ENCODE data around the gene CALML5. TPM values are rescaled to one million over a fixed set of nuclear protein-coding genes. Genes with fewer than 3 reads are reported as not detected.

The CALML5 gene
- total and polyA plus RNA-seq, 2 experiments from 2014 or later, result not detected

DNA sequence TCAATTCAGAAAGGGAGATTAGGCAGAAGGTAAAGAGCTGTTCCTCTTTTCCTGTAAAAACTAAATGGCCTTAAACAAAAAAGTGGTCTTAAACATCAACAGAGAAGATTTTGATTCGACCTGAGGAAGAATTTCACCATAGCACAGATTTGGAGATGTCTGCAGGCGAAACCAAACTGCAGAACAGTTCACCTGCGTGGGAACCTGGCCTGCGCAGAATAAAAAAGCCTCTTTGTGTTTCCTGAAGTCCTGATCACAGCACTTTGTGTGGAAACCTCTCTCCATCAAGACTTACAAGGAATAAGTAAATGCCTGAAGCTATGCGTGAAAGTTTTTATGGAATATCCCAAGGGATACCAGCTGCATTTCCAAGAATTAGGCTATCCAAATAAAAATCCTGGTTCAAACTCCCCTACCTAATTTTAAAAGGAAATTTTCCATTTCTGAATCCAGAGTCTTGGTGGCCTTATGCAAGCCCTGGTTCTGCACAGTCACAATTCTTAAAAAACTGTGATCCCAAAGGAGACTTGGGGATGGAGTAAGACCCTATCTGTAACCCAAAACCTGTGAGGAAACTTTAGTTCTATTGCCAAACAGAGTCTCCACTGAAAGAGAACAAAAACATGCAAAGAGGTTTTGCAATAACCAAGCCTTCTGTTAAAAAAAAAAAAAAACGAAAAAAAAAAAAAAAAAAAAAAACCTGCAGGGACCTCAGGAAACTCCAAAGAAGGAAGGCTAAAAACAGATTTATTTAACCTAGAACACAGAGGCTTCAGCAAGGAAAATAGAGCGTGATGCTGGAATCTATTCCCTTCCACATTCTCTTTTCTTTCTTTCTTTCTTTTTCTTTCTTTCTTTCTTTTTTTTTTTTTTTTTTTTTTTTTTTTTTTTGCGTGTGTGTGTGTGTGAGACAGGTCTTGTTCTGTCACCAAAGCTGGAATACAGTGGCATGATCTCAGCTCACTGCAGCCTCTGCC, 35.8 kb upstream of the CALML5 start:
- Histone ChIP-seq H2AFZ (no peak overlapping the region), H3K27ac (no peak overlapping the region), H3K4me1 (ENCODE audit: insufficient read depth) (peaks cover 8% of the 10 kb centered on the region), H3K9ac (no peak overlapping the region), H3K79me2 (ENCODE audit: insufficient read depth) (no peaks in the 10 kb centered on the region), H3K4me3 (no peak overlapping the region), H3F3A (ENCODE audit: insufficient read depth) (0 out of 2 replicates have a peak, but pooled peaks cover 8% of the 10 kb centered on the region), H3K27me3 (replicated peaks; ENCODE audit: insufficient read depth) (no peaks in the 10 kb centered on the region), H3K4me2 (ENCODE audit: unreplicated experiment) (no peak overlapping the region), H4K20me1 (ENCODE audit: insufficient read depth) (no peaks in the 10 kb centered on the region), H3K9me2 (ENCODE audit: insufficient read depth) (no peaks in the 10 kb centered on the region), H3K36me3 (ENCODE audit: low read depth) (no peaks in the 10 kb centered on the region), H3K9me3 (ENCODE audit: low read depth) (no peaks in the 10 kb centered on the region)
- 64 to 65% methylated on average over 7 to 8 of the region's 8 CpGs for WGBS, 2 experiments (ENCODE audit: low coverage in 1 of 2, low lambda C conversion rate in 2 of 2, missing lambda C conversion rate in 2 of 2)
- TF ChIP-seq EZH2 (IDR thresholded peaks at IDR 0.05; ENCODE audit: insufficient read depth, poor library complexity, severe bottlenecking) (no peak), EZH2phosphoT487 (IDR thresholded peaks at IDR 0.05; ENCODE audit: insufficient read depth, low read depth) (no peak)
- in situ Hi-C loops (cut with MboI), result no loop called here
- peak; percentile 77 for DNase-seq

DNA sequence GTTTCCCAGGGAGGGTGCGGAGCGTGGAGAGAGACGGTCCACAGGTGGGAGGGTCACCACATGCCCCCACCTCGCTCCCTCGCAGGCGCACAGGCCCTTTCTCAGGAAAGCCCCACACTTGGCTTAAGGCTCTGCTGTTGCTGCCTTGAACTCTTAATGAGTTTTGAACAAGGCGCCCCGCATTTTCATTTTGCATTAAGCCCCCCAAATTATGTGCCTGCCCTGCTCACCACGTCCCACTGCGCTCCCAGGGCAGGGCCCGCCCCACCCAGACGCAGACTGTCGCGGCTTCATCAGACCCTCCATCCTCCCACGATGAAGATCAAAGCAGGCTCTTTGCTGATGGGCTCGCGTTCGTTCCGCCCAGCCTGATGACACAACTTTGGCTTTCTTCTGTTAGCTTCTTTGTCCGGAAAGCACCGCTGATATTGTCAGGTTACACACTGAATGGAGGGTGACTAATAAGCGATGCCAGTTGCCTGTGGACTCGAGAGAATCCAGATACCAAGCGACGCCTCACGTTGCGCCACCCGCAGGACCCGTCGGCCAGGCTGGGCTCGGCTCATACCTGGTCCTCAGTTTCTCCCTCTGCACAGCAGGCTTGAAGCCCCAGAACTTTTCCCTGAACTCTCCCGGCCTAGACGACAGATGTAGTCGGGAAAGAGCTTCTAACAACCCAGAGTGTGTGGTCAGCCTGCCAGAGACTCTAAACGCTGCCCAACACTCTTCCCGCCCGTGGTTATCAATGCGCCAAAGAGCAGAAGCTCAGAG, 34.9 kb upstream of the CALML5 start:
- Histone ChIP-seq H3K79me2 (ENCODE audit: insufficient read depth) (no peaks in the 10 kb centered on the region), H3K9me3 (ENCODE audit: low read depth) (no peaks in the 10 kb centered on the region), H3K4me2 (ENCODE audit: unreplicated experiment) (no peak overlapping the region), H3F3A (ENCODE audit: insufficient read depth) (0 out of 2 replicates have a peak, but pooled peaks cover 8% of the 10 kb centered on the region), H3K27ac (no peak overlapping the region), H3K4me1 (ENCODE audit: insufficient read depth) (peaks cover 8% of the 10 kb centered on the region), H3K27me3 (replicated peaks; ENCODE audit: insufficient read depth) (no peaks in the 10 kb centered on the region), H4K20me1 (ENCODE audit: insufficient read depth) (no peaks in the 10 kb centered on the region), H2AFZ (no peak overlapping the region), H3K4me3 (no peak overlapping the region), H3K36me3 (ENCODE audit: low read depth) (no peaks in the 10 kb centered on the region), H3K9ac (no peak overlapping the region), H3K9me2 (ENCODE audit: insufficient read depth) (no peaks in the 10 kb centered on the region)
- TF ChIP-seq EZH2 (IDR thresholded peaks at IDR 0.05; ENCODE audit: insufficient read depth, poor library complexity, severe bottlenecking), result no peak
- no peak for TF ChIP-seq EZH2phosphoT487 (IDR thresholded peaks at IDR 0.05; ENCODE audit: insufficient read depth, low read depth)
- DNase-seq, result no peak
- 88 to 89% methylated on average over 38 of the region's 38 CpGs for WGBS, 2 experiments (ENCODE audit: low coverage in 1 of 2, low lambda C conversion rate in 2 of 2, missing lambda C conversion rate in 2 of 2)
- in situ Hi-C loops (cut with MboI), result no loop called here

DNA sequence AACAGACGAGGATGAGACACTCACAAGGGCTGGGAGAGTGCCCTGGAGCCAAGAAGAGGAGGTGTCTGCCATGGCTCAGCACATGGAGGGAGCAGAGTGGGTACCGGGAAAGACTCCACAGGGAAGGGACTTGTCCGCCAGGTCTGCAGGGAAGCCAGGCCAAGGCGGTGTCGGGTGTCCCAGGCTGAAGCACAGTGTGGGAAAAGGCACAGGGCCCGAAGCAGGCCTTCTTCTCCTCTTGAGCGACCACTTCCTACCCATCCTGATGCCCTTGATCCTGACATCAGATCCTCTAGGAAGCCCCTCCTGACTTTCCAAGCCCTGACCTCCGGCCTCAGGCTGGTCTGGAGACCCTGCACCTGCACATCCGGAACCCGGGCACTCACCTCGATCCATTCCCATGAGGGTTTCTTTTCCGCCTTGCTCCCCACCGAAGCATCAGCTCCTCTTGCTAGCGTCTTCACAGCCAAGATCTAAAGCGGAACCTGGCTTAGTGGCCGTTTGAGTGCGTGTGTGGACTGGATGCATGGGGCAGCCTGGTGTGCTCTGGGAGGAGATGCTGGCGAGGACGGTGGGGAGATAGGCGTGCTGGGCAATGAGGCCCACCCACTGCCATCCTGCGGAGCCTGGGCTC, 33.8 kb upstream of the CALML5 start:
- no peaks in the 10 kb centered on the region for H3K9me3 ChIP-seq (ENCODE audit: low read depth)
- no peak overlapping the region for H2AFZ ChIP-seq
- no peaks in the 10 kb centered on the region for H3K79me2 ChIP-seq (ENCODE audit: insufficient read depth)
- no peaks in the 10 kb centered on the region for H3K36me3 ChIP-seq (ENCODE audit: low read depth)
- TF ChIP-seq EZH2 (IDR thresholded peaks at IDR 0.05; ENCODE audit: insufficient read depth, poor library complexity, severe bottlenecking), result no peak
- H3K9ac ChIP-seq, result no peak overlapping the region
- no peak overlapping the region for H3K27ac ChIP-seq
- no peaks in the 10 kb centered on the region for H4K20me1 ChIP-seq (ENCODE audit: insufficient read depth)
- 77 to 81% methylated on average over 21 of the region's 21 CpGs for WGBS, 2 experiments (ENCODE audit: low coverage in 1 of 2, low lambda C conversion rate in 2 of 2, missing lambda C conversion rate in 2 of 2)
- peaks cover 4% of the 10 kb centered on the region; the same call in 1 of the 2 replicates for H3K4me1 ChIP-seq (ENCODE audit: insufficient read depth)
- H3K27me3 ChIP-seq (replicated peaks; ENCODE audit: insufficient read depth), result no peaks in the 10 kb centered on the region
- no peaks in the 10 kb centered on the region for H3K9me2 ChIP-seq (ENCODE audit: insufficient read depth)
- DNase-seq, result no peak
- H3F3A ChIP-seq (ENCODE audit: insufficient read depth), result 0 out of 2 replicates have a peak, but pooled peaks cover 8% of the 10 kb centered on the region
- no peak overlapping the region for H3K4me2 ChIP-seq (ENCODE audit: unreplicated experiment)
- no peak overlapping the region for H3K4me3 ChIP-seq
- in situ Hi-C loops (cut with MboI), result no loop called here

GRCh38 chr10:5532618-5533097, 33.3 kb upstream of the CALML5 start:
- H4K20me1 ChIP-seq (ENCODE audit: insufficient read depth), result no peaks in the 10 kb centered on the region
- in situ Hi-C loops (cut with MboI), result no loop called here
- TF ChIP-seq EZH2phosphoT487 (IDR thresholded peaks at IDR 0.05; ENCODE audit: insufficient read depth, low read depth) (no peak), EZH2 (IDR thresholded peaks at IDR 0.05; ENCODE audit: insufficient read depth, poor library complexity, severe bottlenecking) (no peak)
- peak; percentile 55 for DNase-seq
- no peaks in the 10 kb centered on the region for H3K27me3 ChIP-seq (replicated peaks; ENCODE audit: insufficient read depth)
- no peak overlapping the region for H3K4me2 ChIP-seq (ENCODE audit: unreplicated experiment)
- no peak overlapping the region for H3K4me3 ChIP-seq
- no peaks in the 10 kb centered on the region for H3K36me3 ChIP-seq (ENCODE audit: low read depth)
- WGBS, 2 experiments (ENCODE audit: low coverage in 1 of 2, low lambda C conversion rate in 2 of 2, missing lambda C conversion rate in 2 of 2), result 62 to 66% methylated on average over 6 of the region's 6 CpGs
- H3K4me1 ChIP-seq (ENCODE audit: insufficient read depth), result peaks cover 4% of the 10 kb centered on the region; the same call in 1 of the 2 replicates
- no peak overlapping the region for H3K27ac ChIP-seq
- no peaks in the 10 kb centered on the region for H3K9me2 ChIP-seq (ENCODE audit: insufficient read depth)
- no peak overlapping the region for H2AFZ ChIP-seq
- no peaks in the 10 kb centered on the region for H3K9me3 ChIP-seq (ENCODE audit: low read depth)
- no peak overlapping the region for H3K9ac ChIP-seq
- no peaks in the 10 kb centered on the region for H3K79me2 ChIP-seq (ENCODE audit: insufficient read depth)
- 0 out of 2 replicates have a peak, but pooled peaks cover 8% of the 10 kb centered on the region for H3F3A ChIP-seq (ENCODE audit: insufficient read depth)
